WTC11 (cell line): ENCODE results near the gene RARB. TPM values are rescaled to one million over a fixed set of nuclear protein-coding genes. Genes with fewer than 3 reads are reported as not detected.

Experiments used
- ATAC-seq: fragments of 200-7000 bp; cut with Tn5 transposase; 2 replicates; pipeline ENCODE4 v1.10.0; 2021; ENCODE audit warnings: mild to moderate bottlenecking, moderate library complexity
- CTCF ChIA-PET: fragments of 300-600 bp; sonication (Branson Sonifier 250); formaldehyde crosslinking; loops from one replicate; lab custom pipeline; 2021; ENCODE audit warnings: antibody characterized with exemption; lab: Charles Lee
- POLR2A ChIA-PET: fragments of 350-600 bp; sonication (Branson Sonifier 250); formaldehyde crosslinking; loops from one replicate; lab custom pipeline; 2021; ENCODE audit warnings: antibody characterized with exemption; lab: Charles Lee
- DNase-seq: peaks from one replicate; pipeline ENCODE4 v3.0.0; 2021; ENCODE audit warnings: low spot score
- H3K27ac Mint-ChIP-seq: 2 replicates; pipeline ENCODE4 v1.8.0; 2021; ENCODE audit warnings: mixed read lengths
- H3K27me3 Mint-ChIP-seq: 2 replicates; pipeline ENCODE4 v1.8.0; 2021; ENCODE audit warnings: low read depth, mild to moderate bottlenecking, moderate library complexity, mixed read lengths
- H3K36me3 Mint-ChIP-seq: 2 replicates; pipeline ENCODE4 v1.8.0; 2021; ENCODE audit warnings: mixed read lengths
- H3K4me1 Mint-ChIP-seq: 2 replicates; pipeline ENCODE4 v1.8.0; 2022; ENCODE audit warnings: mixed read lengths
- H3K4me3 Mint-ChIP-seq: 2 replicates; pipeline ENCODE4 v1.8.0; 2021; ENCODE audit warnings: mild to moderate bottlenecking, moderate library complexity, mixed read lengths
- H3K9me3 Mint-ChIP-seq: 2 replicates; pipeline ENCODE4 v1.8.0; 2021; ENCODE audit warnings: mixed read lengths
- GABPB1 ChIP-seq: sonication (generic); formaldehyde crosslinking; IDR thresholded peaks from 2 replicates; pipeline ENCODE4 v1.8.1; 2023; ENCODE audit warnings: mild to moderate bottlenecking, missing genetic modification reagents
- GRHL2 ChIP-seq: fragments of 250-450 bp; sonication (Bioruptor Pico); IDR thresholded peaks from 2 replicates; pipeline ENCODE4 v1.8.0; 2022; ENCODE audit warnings: mild to moderate bottlenecking, moderate library complexity; ENCODE audit not compliant: insufficient replicate concordance, severe bottlenecking
- GTF2I ChIP-seq: fragments of 250-450 bp; sonication (Bioruptor Pico); conservative IDR thresholded peaks from 2 replicates; pipeline ENCODE4 v1.4.0; 2021; ENCODE audit warnings: mild to moderate bottlenecking
- HMGA2 ChIP-seq: fragments of 250-450 bp; sonication (Bioruptor Pico); IDR thresholded peaks from 2 replicates; pipeline ENCODE4 v1.4.0; 2021; ENCODE audit warnings: mild to moderate bottlenecking, moderate library complexity
- IRF2 ChIP-seq: sonication (generic); formaldehyde crosslinking; IDR thresholded peaks from 2 replicates; pipeline ENCODE4 v1.8.0; 2022; ENCODE audit warnings: low read depth, missing genetic modification reagents, borderline replicate concordance
- JAZF1 ChIP-seq: fragments of 250-450 bp; sonication (Bioruptor Pico); IDR thresholded peaks from 2 replicates; pipeline ENCODE4 v1.9.0; 2021; ENCODE audit warnings: moderate library complexity, mild to moderate bottlenecking, inconsistent platforms
- JUN ChIP-seq: sonication (generic); formaldehyde crosslinking; IDR thresholded peaks from 2 replicates; pipeline ENCODE4 v1.8.0; 2023; ENCODE audit warnings: mild to moderate bottlenecking, missing genetic modification reagents
- NR1H2 ChIP-seq: sonication (generic); formaldehyde crosslinking; IDR thresholded peaks from 2 replicates; pipeline ENCODE4 v1.9.0; 2021; ENCODE audit warnings: mild to moderate bottlenecking, moderate library complexity, missing genetic modification reagents
- RORB ChIP-seq: fragments of 250-450 bp; sonication (Bioruptor Pico); IDR thresholded peaks from 2 replicates; pipeline ENCODE4 v1.9.0; 2021; ENCODE audit warnings: mild to moderate bottlenecking
- ZNF396 ChIP-seq: fragments of 250-450 bp; sonication (Bioruptor Pico); IDR thresholded peaks from 2 replicates; pipeline ENCODE4 v1.8.0; 2021; ENCODE audit warnings: mild to moderate bottlenecking, moderate library complexity, borderline replicate concordance
- ZNF423 ChIP-seq: fragments of 250-450 bp; sonication (Bioruptor Pico); IDR thresholded peaks from 2 replicates; pipeline ENCODE4 v2.1.2; 2022; ENCODE audit warnings: mild to moderate bottlenecking, moderate library complexity
- ZNF671 ChIP-seq: fragments of 250-450 bp; sonication (Bioruptor Pico); IDR thresholded peaks from 2 replicates; pipeline ENCODE4 v1.8.0; 2021; ENCODE audit warnings: mild to moderate bottlenecking
- total RNA-seq: library from RNA; stranded (reverse); gene quantifications from 3 replicates; pipeline ENCODE4 v1.2.3, GENCODE V29; 2021
- TF ChIP-seq, protein P1 (sequence below): sonication (generic); formaldehyde crosslinking; conservative IDR thresholded peaks from 2 replicates; pipeline ENCODE4 v1.8.1; 2022; ENCODE audit warnings: mild to moderate bottlenecking, missing genetic modification reagents
- TF ChIP-seq, protein P2 (sequence below): fragments of 250-450 bp; sonication (Bioruptor Pico); IDR thresholded peaks from 2 replicates; pipeline ENCODE4 v1.9.0; 2021; ENCODE audit warnings: mild to moderate bottlenecking, borderline replicate concordance
- TF ChIP-seq, protein P3 (sequence below): sonication (generic); formaldehyde crosslinking; IDR thresholded peaks from 2 replicates; pipeline ENCODE4 v1.8.1; 2022; ENCODE audit warnings: mild to moderate bottlenecking, moderate library complexity, missing genetic modification reagents
- TF ChIP-seq, protein P4 (sequence below): sonication (generic); formaldehyde crosslinking; IDR thresholded peaks from 2 replicates; pipeline ENCODE4 v1.8.0; 2022; ENCODE audit warnings: mild to moderate bottlenecking, missing genetic modification reagents
- TF ChIP-seq, protein P5 (sequence below): sonication (generic); formaldehyde crosslinking; IDR thresholded peaks from 2 replicates; pipeline ENCODE4 v1.8.0; 2022; ENCODE audit warnings: mild to moderate bottlenecking, missing genetic modification reagents
- TF ChIP-seq, protein P6 (sequence below): sonication (generic); formaldehyde crosslinking; IDR thresholded peaks from 2 replicates; pipeline ENCODE4 v1.8.1; 2022; ENCODE audit warnings: missing genetic modification reagents, borderline replicate concordance
- TF ChIP-seq, protein P7 (sequence below): sonication (generic); formaldehyde crosslinking; IDR thresholded peaks from 2 replicates; pipeline ENCODE4 v1.8.1; 2022; ENCODE audit warnings: low read depth, missing genetic modification reagents, borderline replicate concordance
- TF ChIP-seq, protein P8 (sequence below): fragments of 250-450 bp; sonication (Bioruptor Pico); IDR thresholded peaks from 2 replicates; pipeline ENCODE4 v1.9.0; 2021; ENCODE audit warnings: moderate library complexity, mild to moderate bottlenecking, inconsistent platforms, borderline replicate concordance

RARB gene
- total RNA-seq, 1 experiment from 2014 or later: not detected

DNA sequence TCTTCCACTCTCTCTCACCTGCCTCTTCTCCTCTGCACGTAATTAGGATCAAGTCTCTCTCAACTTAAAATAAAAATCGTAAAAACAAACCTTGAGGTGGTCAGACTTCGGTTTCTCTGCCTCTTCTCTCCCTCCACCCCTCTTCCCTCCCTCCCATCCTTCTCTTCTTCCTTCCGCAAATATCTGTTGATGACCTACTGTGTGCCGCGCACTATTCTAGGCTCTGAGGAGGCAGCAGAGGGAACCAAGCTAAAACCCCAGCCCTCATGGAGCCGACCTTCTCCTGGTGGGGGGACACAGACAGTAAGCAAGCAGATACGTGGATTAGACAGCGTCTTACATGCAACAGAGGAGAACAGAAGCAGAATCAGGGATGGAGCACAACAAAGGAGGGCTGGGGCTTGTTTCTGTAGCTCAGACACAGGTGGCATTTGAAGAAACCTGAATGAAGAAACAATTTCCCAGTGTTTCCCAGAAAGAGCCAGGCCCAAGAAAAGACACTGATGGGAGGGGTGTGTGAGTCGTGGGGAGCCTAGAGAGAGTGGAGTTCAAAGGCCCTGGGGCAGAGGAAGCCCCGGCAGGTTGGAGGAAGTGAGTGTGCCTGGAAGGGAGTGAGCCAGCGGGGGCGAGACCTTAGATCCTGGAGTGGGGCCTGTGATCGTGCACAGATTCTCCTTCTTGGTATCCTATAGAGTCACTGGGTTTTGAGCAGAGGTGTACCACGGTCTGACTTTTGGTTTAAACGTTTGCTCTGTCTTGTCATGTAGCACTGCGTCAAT is 156.1 kb downstream of the RARB start:
- no peak overlapping the region for H3K4me3 Mint-ChIP-seq
- H3K9me3 Mint-ChIP-seq: peaks cover 22% of the 10 kb centered on the region
- H3K27ac Mint-ChIP-seq: no peak overlapping the region

More for the DNA sequence above, 156.1 kb downstream of the RARB start:
- TF ChIP-seq RORB (CRISPR knock-in tag) (no peak), GTF2I (CRISPR knock-in tag) (no peak), ZNF671 (CRISPR knock-in tag) (no peak), GRHL2 (CRISPR knock-in tag) (no peak), GABPB1 (CRISPR knock-in tag) (no peak), ZNF396 (CRISPR knock-in tag) (no peak), NR1H2 (no peak), JAZF1 (CRISPR knock-in tag) (no peak), IRF2 (CRISPR knock-in tag) (no peak), HMGA2 (CRISPR knock-in tag) (no peak), ZNF423 (CRISPR knock-in tag) (no peak), JUN (CRISPR knock-in tag) (no peak)
- TF ChIP-seq, protein P1, sequence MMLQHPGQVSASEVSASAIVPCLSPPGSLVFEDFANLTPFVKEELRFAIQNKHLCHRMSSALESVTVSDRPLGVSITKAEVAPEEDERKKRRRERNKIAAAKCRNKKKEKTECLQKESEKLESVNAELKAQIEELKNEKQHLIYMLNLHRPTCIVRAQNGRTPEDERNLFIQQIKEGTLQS (CRISPR knock-in tag): no peak
- TF ChIP-seq, protein P2, sequence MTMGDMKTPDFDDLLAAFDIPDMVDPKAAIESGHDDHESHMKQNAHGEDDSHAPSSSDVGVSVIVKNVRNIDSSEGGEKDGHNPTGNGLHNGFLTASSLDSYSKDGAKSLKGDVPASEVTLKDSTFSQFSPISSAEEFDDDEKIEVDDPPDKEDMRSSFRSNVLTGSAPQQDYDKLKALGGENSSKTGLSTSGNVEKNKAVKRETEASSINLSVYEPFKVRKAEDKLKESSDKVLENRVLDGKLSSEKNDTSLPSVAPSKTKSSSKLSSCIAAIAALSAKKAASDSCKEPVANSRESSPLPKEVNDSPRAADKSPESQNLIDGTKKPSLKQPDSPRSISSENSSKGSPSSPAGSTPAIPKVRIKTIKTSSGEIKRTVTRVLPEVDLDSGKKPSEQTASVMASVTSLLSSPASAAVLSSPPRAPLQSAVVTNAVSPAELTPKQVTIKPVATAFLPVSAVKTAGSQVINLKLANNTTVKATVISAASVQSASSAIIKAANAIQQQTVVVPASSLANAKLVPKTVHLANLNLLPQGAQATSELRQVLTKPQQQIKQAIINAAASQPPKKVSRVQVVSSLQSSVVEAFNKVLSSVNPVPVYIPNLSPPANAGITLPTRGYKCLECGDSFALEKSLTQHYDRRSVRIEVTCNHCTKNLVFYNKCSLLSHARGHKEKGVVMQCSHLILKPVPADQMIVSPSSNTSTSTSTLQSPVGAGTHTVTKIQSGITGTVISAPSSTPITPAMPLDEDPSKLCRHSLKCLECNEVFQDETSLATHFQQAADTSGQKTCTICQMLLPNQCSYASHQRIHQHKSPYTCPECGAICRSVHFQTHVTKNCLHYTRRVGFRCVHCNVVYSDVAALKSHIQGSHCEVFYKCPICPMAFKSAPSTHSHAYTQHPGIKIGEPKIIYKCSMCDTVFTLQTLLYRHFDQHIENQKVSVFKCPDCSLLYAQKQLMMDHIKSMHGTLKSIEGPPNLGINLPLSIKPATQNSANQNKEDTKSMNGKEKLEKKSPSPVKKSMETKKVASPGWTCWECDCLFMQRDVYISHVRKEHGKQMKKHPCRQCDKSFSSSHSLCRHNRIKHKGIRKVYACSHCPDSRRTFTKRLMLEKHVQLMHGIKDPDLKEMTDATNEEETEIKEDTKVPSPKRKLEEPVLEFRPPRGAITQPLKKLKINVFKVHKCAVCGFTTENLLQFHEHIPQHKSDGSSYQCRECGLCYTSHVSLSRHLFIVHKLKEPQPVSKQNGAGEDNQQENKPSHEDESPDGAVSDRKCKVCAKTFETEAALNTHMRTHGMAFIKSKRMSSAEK (CRISPR knock-in tag): no peak
- TF ChIP-seq, protein P3, sequence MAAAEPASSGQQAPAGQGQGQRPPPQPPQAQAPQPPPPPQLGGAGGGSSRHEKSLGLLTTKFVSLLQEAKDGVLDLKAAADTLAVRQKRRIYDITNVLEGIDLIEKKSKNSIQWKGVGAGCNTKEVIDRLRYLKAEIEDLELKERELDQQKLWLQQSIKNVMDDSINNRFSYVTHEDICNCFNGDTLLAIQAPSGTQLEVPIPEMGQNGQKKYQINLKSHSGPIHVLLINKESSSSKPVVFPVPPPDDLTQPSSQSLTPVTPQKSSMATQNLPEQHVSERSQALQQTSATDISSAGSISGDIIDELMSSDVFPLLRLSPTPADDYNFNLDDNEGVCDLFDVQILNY: no peak
- TF ChIP-seq, protein P4, sequence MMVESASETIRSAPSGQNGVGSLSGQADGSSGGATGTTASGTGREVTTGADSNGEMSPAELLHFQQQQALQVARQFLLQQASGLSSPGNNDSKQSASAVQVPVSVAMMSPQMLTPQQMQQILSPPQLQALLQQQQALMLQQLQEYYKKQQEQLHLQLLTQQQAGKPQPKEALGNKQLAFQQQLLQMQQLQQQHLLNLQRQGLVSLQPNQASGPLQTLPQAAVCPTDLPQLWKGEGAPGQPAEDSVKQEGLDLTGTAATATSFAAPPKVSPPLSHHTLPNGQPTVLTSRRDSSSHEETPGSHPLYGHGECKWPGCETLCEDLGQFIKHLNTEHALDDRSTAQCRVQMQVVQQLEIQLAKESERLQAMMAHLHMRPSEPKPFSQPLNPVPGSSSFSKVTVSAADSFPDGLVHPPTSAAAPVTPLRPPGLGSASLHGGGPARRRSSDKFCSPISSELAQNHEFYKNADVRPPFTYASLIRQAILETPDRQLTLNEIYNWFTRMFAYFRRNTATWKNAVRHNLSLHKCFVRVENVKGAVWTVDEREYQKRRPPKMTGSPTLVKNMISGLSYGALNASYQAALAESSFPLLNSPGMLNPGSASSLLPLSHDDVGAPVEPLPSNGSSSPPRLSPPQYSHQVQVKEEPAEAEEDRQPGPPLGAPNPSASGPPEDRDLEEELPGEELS (CRISPR knock-in tag): no peak
- TF ChIP-seq, protein P5, sequence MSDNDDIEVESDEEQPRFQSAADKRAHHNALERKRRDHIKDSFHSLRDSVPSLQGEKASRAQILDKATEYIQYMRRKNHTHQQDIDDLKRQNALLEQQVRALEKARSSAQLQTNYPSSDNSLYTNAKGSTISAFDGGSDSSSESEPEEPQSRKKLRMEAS (CRISPR knock-in tag): no peak
- TF ChIP-seq, protein P6, sequence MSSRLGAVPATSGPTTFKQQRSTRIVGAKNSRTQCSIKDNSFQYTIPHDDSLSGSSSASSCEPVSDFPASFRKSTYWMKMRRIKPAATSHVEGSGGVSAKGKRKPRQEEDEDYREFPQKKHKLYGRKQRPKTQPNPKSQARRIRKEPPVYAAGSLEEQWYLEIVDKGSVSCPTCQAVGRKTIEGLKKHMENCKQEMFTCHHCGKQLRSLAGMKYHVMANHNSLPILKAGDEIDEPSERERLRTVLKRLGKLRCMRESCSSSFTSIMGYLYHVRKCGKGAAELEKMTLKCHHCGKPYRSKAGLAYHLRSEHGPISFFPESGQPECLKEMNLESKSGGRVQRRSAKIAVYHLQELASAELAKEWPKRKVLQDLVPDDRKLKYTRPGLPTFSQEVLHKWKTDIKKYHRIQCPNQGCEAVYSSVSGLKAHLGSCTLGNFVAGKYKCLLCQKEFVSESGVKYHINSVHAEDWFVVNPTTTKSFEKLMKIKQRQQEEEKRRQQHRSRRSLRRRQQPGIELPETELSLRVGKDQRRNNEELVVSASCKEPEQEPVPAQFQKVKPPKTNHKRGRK: no peak
- TF ChIP-seq, protein P7, sequence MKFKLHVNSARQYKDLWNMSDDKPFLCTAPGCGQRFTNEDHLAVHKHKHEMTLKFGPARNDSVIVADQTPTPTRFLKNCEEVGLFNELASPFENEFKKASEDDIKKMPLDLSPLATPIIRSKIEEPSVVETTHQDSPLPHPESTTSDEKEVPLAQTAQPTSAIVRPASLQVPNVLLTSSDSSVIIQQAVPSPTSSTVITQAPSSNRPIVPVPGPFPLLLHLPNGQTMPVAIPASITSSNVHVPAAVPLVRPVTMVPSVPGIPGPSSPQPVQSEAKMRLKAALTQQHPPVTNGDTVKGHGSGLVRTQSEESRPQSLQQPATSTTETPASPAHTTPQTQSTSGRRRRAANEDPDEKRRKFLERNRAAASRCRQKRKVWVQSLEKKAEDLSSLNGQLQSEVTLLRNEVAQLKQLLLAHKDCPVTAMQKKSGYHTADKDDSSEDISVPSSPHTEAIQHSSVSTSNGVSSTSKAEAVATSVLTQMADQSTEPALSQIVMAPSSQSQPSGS (CRISPR knock-in tag): no peak
- TF ChIP-seq, protein P8, sequence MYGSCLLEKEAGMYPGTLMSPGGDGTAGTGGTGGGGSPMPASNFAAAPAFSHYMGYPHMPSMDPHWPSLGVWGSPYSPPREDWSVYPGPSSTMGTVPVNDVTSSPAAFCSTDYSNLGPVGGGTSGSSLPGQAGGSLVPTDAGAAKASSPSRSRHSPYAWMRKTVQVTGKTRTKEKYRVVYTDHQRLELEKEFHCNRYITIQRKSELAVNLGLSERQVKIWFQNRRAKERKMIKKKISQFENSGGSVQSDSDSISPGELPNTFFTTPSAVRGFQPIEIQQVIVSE (CRISPR knock-in tag): no peak
- ChIA-PET CTCF (no interaction called here), POLR2A (interaction anchor here (0.6 kb wide), 1 partner anchor 150 kb away, joined by 3 read pairs; no protein-coding TSS in a partner anchor)
- Mint-ChIP-seq H3K27me3 (no peaks in the 10 kb centered on the region), H3K36me3 (peaks cover 4% of the 10 kb centered on the region; the same call in 1 of the 2 replicates), H3K4me1 (no peaks in the 10 kb centered on the region)
- ATAC-seq: no peak
- DNase-seq: no peak
